Stimulated activated CD8-positive, alpha-beta memory T cell treated with anti-CD3 and anti-CD28 coated beads, Interleukin-4, amount 100 ng/mL, for 1 hour (primary cell): ENCODE data around the gene PLEKHN1.
"Not testable (repeated sequence)": the region's sequence is repeated elsewhere in the genome, so short reads cannot be mapped to it uniquely, and the experiment has no call there.

Experiments
- DNase-seq, 2 donors: peaks; one replicate each; pipeline ENCODE4 v3.0.0-alpha.2; 2020; ENCODE audit warnings: low read depth in 2 of 2, low spot score in 1 of 2

The PLEKHN1 gene

DNA sequence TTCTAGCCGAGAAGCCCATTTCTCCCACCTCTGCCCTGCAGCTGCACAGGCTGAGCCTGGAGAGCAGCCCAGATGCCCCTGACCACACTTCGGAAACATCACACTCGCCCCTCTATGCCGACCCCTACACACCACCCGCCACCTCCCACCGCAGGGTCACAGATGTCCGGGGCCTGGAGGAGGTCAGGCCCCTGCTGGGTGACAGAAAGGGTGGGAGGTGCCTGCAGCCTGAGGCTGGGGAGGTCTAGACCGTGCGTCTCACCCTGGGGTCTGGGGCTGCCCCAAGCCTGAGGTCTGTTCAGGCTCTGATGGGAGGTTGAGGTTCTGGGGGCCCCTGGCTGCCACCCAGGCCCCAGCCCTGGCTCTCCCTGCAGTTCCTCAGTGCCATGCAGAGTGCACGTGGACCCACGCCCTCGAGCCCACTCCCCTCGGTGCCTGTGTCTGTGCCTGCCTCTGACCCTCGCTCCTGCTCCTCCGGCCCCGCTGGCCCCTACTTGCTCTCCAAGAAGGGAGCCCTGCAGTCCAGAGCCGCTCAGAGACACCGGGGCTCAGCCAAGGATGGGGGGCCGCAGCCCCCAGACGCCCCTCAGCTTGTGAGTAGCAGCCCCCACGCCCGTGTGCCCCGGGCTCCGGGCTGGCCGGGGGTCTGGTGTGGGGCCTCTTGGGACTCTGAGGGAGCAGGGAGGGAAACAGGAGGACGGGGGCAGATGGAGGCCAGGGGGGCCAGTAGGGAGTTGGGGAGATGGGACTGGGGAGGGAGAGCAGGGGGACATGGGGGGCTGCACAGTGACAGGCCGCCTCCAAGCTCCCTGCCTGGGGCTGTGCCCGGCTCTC is 7.4 kb downstream of the PLEKHN1 start:
- no peak for DNase-seq

DNA sequence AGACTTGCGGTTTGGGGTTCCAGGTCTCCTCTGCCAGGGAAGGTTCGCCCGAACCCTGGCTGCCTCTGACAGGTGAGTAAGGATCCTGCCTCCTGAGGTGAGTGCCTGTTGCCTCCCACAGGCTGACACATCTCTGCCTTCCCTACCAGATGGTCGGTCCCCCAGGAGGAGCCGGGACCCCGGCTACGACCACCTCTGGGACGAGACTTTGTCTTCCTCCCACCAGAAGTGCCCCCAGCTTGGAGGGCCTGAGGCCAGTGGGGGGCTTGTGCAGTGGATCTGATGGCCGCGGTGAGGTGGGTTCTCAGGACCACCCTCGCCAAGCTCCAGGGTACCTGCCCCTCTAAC is 8.0 kb downstream of the PLEKHN1 start:
- DNase-seq, result no peak

- DNase-seq, result no peak
Measured at GRCh38 chr1:974687-975328, 8.5 kb downstream of the PLEKHN1 start.

- no peak for DNase-seq
Measured at GRCh38 chr1:975365-975764, 9.1 kb downstream of the PLEKHN1 start.

GRCh38 chr1:975896-976683 is 9.8 kb downstream of the PLEKHN1 start:
- DNase-seq, result peak in 1 of 2 donors; percentile 52

DNA sequence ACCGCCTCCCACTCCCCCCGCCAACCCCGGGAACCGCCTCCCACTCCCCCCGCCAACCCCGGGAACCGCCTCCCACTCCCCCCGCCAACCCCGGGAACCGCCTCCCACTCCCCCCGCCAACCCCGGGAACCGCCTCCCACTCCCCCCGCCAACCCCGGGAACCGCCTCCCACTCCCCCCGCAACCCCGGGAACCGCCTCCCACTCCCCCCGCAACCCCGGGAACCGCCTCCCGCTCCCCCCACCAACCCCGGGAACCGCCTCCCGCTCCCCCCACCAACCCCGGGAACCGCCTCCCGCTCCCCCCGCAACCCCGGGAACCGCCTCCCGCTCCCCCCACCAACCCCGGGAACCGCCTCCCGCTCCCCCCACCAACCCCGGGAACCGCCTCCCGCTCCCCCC is 10.5 kb downstream of the PLEKHN1 start:
- DNase-seq, result not testable (repeated sequence)

DNA sequence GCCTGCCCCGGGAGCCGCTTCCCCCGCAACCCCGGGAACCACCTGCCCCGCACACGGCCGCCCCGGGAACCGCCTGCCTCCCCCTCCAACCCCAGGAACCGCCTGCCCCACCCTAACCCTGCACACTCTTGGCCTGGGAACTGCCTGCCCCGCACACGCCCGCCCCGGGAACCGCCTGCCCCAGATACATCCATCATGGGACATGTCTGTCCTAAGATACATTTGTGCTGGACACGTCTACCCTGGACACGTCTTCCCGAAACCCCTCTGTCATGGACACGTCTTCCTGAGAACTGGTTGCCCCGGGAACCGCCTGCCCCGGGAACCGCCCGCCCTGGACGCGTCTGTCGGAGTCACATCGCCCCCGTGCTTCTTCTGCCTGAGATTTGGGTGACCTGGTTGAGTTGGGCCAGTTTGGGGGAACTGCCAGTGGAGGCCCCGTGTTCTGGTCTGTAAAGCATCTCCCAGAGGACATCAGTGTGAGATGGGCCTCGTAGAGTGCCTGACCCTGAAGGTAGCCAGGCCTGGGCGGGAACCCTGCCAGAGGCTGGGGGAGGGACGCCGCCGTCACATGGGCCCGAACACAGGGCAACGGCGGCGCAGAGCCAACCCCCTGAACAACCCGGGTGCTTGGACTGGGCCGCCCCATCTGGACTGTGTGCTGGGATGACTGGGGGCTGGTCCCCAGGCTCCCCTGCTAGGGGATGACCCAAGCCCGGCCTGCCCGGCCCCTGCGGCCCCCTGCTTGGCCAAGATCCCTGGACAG is 12.0 kb downstream of the PLEKHN1 start:
- no peak for DNase-seq

DNA sequence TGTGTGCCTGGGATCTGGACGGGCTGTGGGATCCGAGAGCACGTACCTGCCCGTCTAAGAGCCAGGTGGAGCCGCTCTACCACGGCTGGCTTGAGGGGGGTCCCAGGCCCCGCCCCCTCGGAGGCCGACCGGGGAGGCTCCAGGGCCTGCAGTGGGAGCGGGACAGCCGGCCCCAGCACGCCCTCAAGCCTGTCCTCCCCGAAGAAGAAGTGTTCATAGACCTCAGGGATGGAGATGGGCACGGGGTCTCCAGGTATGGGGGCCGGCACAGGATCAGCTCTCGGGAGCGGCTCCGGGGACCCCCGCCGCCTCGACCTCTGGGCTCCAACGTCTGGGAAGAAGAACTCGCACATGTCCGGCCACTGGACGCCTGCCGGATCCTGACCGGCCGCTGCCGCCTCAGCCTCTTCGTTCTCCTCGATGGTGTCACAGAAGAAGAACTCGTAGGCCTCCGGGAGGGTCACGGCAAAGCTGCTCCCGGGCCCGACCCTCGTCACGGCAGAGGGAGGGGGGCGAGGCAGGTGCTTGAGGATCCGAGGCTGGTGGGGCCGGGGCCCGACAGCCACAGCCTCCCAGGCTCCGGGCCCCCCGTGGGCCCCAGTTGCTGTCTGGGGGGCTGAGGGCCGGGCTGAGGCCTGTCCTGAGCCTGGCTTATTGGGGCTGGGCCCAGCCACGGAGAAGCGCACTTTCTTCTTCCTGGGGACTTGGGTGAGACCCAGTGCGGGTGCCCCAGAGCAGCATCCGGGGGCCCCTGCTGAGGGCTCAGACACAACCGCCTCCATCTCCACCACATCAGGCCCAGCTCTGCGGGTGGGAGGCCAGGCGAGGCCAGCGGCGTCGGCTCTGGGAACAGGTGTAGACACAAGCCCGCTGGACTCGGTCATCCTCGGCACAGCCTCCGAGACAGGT is 12.8 kb downstream of the PLEKHN1 start:
- DNase-seq, result no peak

DNA sequence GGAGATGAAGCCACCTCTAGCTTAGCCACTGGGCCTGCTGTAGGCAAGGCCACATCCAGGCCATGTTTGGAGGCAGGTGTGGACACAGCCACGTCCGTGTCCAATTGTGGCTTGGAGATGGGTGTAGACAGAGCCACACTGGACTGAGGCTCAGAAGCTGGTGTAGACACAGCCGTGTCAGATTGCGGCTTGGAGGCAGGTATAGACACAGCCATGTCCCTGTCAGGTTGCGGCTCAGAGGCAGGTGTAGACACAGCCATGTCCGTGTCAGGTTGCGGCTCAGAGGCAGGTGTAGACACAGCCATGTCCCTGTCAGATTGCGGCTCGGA is 13.4 kb downstream of the PLEKHN1 start:
- DNase-seq, result no peak

DNA sequence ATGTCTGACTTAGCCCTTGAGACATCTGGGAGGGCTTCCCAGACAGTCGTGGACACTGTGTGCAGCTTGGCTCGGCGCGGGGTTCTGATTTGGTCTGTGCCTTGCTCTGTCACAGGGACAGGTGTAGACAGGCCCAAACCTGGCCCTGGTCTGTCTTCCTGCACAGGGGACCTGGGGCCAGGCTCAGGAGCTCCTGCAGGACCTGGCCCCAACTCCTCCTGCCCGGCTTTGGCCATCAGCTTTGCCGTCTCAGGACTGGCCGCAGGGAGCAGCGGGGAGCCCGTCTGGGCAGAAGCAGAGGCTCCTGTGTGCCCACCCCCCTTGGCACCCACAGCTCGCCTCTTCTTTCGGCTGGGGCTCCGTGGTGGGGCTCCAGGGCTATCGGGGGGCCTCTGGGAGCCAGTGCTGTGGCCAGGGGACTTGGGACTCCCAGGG is 13.9 kb downstream of the PLEKHN1 start:
- no peak for DNase-seq

- DNase-seq, result no peak
Measured at GRCh38 chr1:980602-981395, 14.5 kb downstream of the PLEKHN1 start.

DNA sequence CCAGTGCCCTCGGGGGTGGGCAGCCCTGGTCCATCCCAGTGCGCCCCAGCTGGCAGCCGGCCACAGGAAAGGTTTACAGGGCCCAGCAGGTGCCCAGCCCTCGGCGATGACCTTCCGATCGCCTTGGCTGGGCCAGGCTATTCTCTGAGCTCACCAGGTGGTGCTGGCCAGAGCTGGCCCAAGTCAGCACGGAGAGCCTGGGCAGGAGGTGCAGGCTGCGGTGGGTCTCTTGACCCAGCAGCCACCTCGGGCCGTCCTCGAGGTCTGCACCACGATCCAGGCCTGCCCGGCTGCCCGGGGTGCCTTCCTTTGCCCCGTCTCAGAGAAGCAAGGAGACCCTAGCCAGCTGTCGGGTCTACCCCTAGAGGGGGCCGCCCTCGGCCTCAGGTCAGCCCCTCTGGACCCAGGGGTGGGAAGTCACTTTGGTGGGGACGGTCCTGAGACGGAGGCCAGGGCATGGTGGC is 15.2 kb downstream of the PLEKHN1 start:
- DNase-seq, result no peak

DNA sequence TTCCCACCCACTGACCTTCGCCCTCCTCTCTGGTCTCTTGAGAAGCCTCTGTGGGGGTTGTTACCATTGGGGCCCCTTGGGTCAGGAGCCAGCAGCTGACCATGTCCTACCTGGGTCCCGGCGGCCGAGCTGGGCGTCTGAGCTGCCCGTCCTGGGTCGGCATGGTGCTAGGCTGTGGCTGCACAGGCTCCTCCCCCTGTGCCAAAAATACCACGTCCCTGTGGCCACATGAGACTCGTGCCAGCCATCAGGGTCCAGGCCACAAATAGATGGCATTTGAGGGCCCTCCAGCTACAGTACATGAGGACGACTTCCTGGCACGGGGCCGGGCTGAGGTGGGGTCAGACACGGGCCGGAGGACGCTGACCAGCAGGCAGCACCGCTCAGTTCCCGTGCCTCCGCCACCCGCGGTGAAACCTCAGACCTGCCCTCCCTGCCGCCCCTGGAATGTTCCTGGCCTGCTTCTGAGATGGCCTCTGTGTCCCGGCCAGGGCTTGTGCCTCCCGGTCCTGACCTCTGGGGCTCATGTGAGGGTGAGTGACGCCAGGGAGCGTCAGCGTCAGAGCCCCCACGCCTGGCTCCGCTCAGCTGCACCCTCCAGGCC is 15.8 kb downstream of the PLEKHN1 start, which contains the start of gene PERM1:
PERM1 (minus strand) TSS at position 139 of the 604 bp plus-strand sequence. CDS start 1,064 bp downstream, outside the sequence.
- no peak for DNase-seq

DNA sequence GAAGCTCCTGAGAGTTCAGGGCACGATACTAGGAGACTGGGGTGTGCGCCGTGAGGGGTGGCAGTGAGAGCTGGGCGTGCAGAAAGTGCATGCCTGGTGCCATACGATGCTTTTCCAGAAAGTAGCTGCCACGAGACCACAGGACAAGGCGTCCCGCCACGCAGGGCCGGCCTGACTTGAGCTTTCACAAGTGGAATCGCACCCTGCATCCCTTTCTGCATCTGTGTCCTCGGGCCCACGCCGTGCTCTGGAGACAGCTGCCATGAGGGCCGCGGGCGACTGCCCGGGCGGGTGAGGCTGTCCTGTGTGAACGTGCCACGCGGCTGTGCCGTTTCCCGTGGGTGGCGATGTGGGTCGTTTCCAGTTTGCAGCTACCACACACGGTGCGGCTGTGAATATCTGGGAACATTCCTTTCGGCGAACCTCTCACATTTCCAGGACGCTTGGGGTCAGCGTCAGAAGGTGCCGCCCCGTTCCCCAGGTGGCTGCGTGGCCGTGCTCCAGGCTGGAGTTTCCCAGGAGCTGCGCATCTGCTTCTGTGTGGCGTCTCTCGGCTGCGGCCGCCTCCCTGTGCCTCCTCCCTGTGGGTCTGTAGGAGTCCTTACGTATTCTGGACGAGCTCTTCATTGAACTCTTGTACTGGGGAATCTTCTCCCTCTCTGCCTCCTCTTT is 16.6 kb downstream of the PLEKHN1 start:
- no peak for DNase-seq

- peak in 1 of 2 donors; percentile 41 for DNase-seq
Measured at GRCh38 chr1:983798-984475, 17.7 kb downstream of the PLEKHN1 start.

DNA sequence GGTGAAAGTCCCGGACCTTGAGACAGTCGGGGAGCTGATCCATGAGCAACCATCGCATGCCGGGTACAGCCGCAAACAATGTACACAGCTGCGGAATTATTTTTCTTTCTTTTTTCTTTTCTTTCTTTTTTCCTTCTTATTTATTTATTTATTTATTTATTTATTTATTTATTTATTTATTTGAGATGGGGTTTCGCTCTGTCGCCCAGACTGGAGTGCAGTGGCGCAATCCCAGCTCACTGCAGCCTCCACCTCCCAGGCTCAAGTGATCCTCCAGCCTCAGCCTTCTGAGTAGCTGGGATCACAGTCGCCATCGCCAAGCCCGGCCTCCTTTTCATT is 18.2 kb downstream of the PLEKHN1 start:
- no peak for DNase-seq

DNA sequence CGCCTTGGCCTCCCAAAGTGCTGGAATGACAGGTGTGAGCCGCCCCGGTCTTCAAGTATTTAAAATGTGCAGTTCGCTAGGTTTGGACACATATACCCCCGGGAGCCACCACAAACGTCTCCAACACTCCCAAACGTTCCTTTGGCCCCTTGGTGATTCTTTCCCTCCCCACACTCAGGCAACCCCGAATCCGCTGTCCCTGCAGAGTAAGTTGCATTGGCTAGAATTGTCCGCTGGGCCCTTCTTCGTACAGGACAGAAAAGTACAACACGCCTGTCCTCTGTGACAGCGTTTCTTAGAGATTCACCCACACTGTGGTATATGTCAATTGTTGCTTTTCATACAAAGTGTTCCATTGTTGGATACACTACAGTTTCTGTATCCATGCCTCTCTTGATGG is 18.8 kb downstream of the PLEKHN1 start:
- no peak for DNase-seq

- DNase-seq, result not testable (repeated sequence)
Measured at GRCh38 chr1:988061-988460, 21.8 kb downstream of the PLEKHN1 start.
